NB4 (cell line): ENCODE results near the gene ARMC9.
A peak's percentile ranks its signal among the peaks of the same experiment; 100 is the strongest.

ENCODE experiments used
- DNase-seq: peaks from one replicate; pipeline ENCODE4 v3.0.0; 2010; ENCODE audit warnings: low read depth
- H3K4me3 ChIP-seq: one replicate; pipeline ENCODE4 v1.5.1; 2011; ENCODE audit warnings: mild to moderate bottlenecking, low read depth, low read length, moderate library complexity
- CTCF ChIP-seq: IDR thresholded peaks from one replicate; pipeline ENCODE4 v1.5.1; 2012; ENCODE audit warnings: low read depth, low read length
- MAX ChIP-seq: IDR thresholded peaks from 2 replicates; pipeline ENCODE4 v1.6.1; 2011; ENCODE audit warnings: low read depth, low read length
- MYC ChIP-seq: IDR thresholded peaks from 2 replicates; pipeline ENCODE4 v1.6.1; 2011; ENCODE audit warnings: low read depth, low read length
- POLR2A ChIP-seq: IDR thresholded peaks from 2 replicates; pipeline ENCODE4 v1.6.1; 2011; ENCODE audit warnings: mild to moderate bottlenecking; ENCODE audit not compliant: insufficient read length; ENCODE audit errors: extremely low read depth

The ARMC9 gene

DNA sequence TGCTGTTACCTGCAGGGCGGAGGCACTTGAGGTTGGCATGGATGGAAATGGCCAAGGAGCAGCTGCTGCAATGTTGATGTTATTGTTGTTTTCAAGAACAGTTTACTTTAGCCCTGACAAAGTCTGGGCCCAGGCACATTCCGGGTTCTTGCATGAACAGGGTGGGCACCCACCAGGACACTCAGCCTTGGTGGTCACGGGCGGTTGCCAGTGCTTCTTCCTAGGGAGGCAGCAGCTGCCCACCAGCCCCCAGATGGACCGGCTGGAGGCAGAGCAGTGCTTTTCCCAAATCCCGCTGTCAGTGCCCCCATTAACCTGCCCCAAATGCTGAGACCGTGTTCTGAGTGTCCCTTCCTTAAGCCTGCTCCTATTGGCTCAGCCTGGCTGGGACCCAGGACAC, 158.6 kb downstream of the ARMC9 start:
- H3K4me3 ChIP-seq = no peak overlapping the region
- no peak for TF ChIP-seq CTCF
- no peak for TF ChIP-seq MAX
- TF ChIP-seq MYC = no peak
- TF ChIP-seq POLR2A = no peak

GRCh38 chr2:231357931-231358330, 159.5 kb downstream of the ARMC9 start:
- H3K4me3 ChIP-seq = no peak overlapping the region
- DNase-seq = no peak
- TF ChIP-seq POLR2A (no peak), MAX (no peak), MYC (no peak), CTCF (no peak)

More for the DNA sequence above, 158.6 kb downstream of the ARMC9 start:
- no peak for DNase-seq

DNA sequence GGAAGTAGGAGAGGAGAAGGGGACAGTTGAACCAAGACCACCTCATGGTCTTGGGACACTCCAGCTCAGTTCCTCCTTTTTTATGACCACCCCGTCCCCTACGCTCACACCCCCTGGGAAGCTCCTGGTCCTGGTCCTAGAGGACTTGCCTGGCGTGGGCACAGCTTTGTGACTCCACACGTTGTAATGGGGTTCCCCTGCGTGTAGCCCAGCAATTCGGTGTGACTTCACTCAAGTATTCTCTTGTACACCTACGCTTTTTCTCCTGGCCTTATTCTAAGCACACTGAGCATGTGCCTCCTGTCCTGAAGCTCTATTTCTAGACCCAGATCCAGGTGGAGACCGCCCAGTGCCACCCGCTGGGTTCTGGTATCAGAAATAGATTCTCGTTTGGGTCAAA, 161.0 kb downstream of the ARMC9 start:
- peak; percentile 45 for DNase-seq
- H3K4me3 ChIP-seq = no peak overlapping the region
- TF ChIP-seq MAX = no peak
- no peak for TF ChIP-seq CTCF
- TF ChIP-seq MYC = no peak; the same call in 1 of the 2 replicates
- TF ChIP-seq POLR2A = no peak

GRCh38 chr2:231359948-231360347, 161.5 kb downstream of the ARMC9 start:
- H3K4me3 ChIP-seq = no peak overlapping the region
- no peak for TF ChIP-seq CTCF
- TF ChIP-seq MAX = no peak
- TF ChIP-seq POLR2A = no peak
- no peak for TF ChIP-seq MYC
- no peak for DNase-seq

- TF ChIP-seq CTCF (no peak), MAX (no peak), POLR2A (no peak), MYC (no peak)
- no peak overlapping the region for H3K4me3 ChIP-seq
- DNase-seq = no peak
These were observed 162.0 kb downstream of the ARMC9 start for GRCh38 chr2:231360401-231360800.

GRCh38 chr2:231360881-231361371, 162.5 kb downstream of the ARMC9 start:
- DNase-seq = peak; percentile 80
- TF ChIP-seq MYC (no peak), POLR2A (no peak), CTCF (no peak), MAX (no peak)
- H3K4me3 ChIP-seq = no peak overlapping the region
